Fibroblast of villous mesenchyme (primary cell): ENCODE results near the gene PRDM12. TPM values are rescaled to one million over a fixed set of nuclear protein-coding genes. Genes with fewer than 3 reads are reported as not detected.

Source experiments
- DNase-seq: peaks from one replicate; pipeline ENCODE4 v3.0.0-alpha.2; 2010; ENCODE audit warnings: low read depth
- H3K4me3 ChIP-seq: 2 replicates; pipeline ENCODE4 v1.5.1; 2011; ENCODE audit warnings: low read depth, mild to moderate bottlenecking, low read length
- CTCF ChIP-seq: IDR thresholded peaks from 2 replicates; pipeline ENCODE4 v1.5.1; 2012; ENCODE audit warnings: low read depth, mild to moderate bottlenecking, low read length; ENCODE audit not compliant: insufficient read depth
- total RNA-seq: library from RNA; depleted of rRNA; stranded (reverse); fragments of >200 nt; gene quantifications from 2 replicates; pipeline ENCODE4 v1.2.3, GENCODE V29; 2012

PRDM12 gene
- total RNA-seq, 1 donor, result not detected

DNA sequence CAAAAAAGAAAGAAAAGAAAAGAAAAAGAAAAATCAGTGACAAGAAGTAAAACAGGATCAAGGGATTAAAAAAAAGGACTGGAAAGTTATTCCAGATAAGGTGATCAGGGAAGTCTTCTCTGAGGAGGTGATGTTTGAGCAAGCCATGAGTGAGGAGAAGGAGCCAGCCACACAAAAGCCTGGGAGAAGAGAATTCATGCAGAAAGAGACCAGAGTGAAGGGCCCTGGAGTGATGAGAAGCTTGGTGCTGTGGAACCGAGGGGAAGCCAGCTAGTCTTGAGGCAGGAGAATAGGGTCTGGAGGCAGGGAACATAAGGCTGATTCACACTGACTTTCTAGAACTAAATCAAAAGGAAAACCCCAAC lies 25.2 kb downstream of the PRDM12 start:
- no peak for TF ChIP-seq CTCF
- DNase-seq, result no peak
- H3K4me3 ChIP-seq, result peak overlapping the region; percentile 55

DNA sequence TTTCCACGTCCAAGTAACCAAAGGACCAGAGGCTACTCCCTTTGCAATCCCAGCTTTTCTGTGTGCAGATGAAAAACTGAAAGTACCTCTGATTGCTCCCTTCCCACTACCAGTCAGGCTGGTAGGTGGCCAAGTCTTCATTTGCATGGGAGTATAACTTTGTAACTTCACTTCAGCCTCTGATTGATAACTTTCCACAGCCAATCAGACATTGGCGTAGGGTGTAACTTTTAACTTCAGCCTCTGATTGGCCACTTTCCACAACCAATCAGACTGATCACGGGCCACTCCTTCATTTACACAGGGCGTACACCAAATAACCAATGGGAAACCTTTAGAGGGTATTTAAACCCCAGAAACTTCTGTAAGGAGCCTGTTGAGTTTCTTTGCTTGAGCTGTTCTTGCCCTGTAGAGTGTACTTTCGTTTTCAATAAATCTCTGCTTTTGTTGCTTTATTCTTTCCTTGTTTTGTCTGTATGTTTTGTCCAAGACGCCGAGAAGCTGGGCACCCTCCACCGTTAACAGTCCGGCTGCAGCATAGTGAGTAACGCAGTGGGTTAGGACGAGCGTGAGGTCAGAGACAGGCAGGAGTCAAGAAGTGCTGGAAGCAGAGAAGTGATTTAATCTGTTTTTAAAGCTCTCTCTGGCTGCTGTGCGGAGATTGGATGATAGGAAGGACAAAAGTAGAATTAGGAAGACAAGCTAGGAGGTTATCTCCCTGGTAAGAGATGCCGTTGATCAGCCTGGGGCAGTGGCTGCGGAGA lies 25.7 kb downstream of the PRDM12 start:
- no peak for TF ChIP-seq CTCF
- peak; percentile 98 for DNase-seq
- peak overlapping the region; percentile 55 for H3K4me3 ChIP-seq

DNA sequence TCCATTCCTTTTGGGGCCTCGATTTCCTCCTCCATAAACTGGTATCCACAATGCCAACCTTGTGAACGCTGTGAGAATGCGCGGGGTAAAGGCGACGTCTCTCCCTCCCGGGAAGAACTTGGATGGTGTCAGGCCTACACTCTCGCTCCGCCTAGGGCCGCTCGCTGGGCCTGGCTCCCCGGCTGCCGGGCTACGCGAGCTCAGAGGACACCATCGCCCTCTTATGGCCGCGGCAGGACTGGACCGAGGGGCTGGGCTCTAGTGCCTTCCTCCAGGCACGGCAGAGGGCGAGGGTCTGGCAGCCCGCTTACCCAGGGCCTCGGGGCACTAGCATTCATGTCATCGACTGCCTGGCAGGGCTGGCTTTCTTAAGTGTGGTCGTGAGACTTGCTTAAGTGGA lies 27.9 kb downstream of the PRDM12 start:
- no peak overlapping the region for H3K4me3 ChIP-seq
- DNase-seq, result no peak
- TF ChIP-seq CTCF, result peak; percentile 30

GRCh38 chr9:130693101-130693425 lies 28.7 kb downstream of the PRDM12 start:
- DNase-seq, result no peak
- TF ChIP-seq CTCF, result no peak
- H3K4me3 ChIP-seq, result peak overlapping the region; percentile 83

GRCh38 chr9:130693426-130694191 lies 29.2 kb downstream of the PRDM12 start, which contains the start of gene EXOSC2:
TSS of gene EXOSC2 (plus strand) at chr9:130693780. CDS start at chr9:130693792, 12 bp downstream.
- no peak for TF ChIP-seq CTCF
- DNase-seq, result peak; percentile 98
- H3K4me3 ChIP-seq, result peak within 1 kb of the TSS; percentile 83

- no peak for TF ChIP-seq CTCF
- H3K4me3 ChIP-seq, result peak overlapping the region; percentile 83
- DNase-seq, result no peak
Observed at GRCh38 chr9:130694205-130694604, 29.8 kb downstream of the PRDM12 start.
